GM21390 (cell line): ENCODE data around the gene NR2F2.

Experiments
- ATAC-seq: cut with Tn5 transposase; IDR thresholded peaks from one replicate; pipeline ENCODE4 v1.9.1; 2021; ENCODE audit not compliant: unreplicated experiment

NR2F2 gene

DNA sequence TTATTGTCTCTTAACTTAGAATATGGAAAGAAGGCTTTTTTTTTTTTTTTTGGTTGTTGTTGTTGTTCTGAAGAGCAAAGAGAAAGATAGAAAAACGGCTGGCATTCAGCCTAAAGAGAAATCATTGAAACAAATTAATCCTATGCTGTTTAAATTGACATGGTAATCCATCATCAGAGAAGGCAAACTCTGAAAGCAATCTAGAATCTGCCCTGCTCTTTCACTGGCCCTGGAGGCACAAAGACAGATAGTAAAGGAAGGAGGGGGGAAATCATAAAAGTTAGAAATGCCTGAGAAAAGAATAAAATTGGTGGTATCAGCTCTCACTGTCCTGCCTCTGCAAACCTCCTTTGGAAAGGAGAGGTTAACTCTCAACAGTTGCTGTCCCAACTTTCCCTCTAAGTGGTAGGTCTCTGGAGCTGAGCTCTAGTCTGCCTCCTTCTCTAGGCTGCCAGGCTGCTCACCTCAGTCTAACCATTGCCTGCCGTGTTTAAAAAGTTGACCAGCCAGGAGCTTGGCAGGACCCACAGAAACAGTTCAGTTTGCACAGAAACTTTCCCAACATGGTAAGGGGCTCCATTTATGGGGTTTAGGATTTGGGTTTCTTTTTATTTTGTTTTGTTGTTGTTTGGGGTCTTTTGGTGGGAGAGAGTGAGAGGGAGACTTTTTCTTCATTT, 13.4 kb upstream of the NR2F2 start:
- ATAC-seq, result no peak

DNA sequence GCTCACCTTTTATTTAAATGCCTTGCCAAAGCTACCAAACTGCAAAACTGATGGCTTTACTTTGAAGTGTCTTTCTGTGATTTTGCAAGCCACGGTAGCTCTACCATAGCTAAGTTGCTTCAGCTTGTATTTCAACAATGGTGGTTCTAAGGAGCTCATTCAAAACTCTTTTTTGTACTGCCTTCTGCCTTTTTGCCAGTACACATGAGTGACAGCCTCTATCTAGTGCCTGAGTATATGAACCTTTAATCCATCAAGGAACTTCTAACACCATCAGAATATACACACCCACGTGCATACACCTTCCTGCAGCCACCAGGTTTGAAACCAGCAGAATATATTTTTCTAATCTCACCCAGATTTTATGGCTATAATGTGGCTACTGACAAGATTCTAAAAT, 10.4 kb upstream of the NR2F2 start:
- ATAC-seq, result no peak

DNA sequence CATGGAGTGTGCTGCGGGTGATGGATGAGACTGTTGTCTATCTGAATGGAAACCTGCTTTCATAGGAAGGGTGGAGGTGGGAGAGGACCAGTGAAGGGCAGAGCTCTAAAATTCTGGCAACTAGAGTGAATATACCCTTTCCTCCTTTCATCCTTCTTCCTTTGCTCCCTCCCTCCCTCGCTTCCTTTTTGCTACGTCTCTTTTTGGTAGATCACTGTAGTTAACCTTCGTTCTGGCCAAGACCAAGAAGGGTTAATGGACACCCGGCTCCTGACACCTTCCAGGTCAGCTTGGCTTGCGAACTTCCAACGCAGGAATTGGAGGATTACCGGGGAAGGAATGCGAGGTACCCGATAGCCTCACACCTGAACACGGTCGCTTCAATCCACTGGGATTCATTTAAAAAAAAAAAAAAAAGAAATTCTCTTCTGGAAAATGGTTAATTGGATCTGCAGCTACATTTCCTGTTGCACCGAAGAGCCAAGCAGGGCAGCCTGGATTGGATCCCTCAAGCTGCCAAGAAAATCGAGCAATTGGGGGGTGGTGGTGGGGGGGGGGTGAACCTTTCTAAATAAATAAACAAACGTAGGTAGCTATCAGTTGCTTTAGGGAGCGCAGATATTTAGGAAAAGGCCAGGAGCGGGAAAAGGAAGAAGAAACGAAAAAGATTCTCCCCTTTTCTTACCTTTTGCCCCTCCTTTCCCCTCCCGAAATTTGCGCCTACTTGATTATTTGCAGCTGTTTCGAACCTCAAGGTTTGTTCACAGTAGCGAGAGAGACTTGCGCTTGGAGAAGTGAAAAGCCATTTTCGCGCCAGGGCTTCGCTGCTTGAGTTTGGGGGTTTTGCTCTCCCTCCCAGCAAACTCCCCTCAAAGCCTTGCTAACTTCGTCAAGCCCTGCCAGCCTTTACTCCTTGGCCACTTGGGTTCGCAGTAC, 9.5 kb upstream of the NR2F2 start:
- ATAC-seq, result no peak

DNA sequence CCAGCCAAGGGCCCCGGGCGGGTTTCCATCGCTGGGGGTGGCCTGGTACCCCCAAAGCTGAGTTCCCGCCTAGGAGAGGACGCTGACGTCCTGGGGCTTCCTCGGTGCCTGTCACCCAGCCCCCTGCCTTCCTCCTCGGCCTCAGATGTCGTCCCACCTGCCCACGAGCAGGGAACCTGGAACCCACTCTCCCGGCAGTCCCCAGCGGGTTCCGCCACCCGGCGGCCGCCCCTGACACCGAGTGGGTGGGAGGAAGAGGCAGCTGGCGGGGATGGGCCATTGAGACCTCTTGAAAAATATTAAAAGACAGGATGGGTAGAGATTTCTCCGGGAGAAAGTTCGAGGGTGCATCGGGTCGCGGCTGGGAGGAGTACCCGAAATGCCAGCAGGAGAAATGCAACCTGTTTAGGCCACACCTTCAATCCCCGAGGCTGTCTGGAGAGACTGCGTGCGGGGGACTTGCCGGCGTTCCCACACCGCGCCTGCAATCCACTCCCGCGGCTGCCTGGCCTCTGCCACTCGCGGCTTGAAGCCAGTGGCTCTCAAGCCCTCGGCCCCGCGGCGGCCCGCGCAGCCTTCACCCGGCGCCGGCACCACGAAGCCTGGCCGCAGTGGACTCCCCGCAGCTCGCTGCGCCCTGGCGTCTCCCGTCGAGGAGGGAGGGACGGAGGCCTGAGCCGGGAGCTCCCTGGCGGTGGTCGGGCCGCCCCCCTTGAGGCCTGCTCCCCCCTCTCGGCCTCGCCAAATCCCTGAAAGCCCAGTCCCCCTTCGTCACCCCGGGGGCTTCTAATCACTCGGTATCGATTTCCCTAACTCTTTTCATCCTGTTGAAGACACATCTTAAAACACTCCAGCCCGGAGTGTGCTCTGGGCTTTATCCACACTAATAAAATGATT, 8.6 kb upstream of the NR2F2 start:
- ATAC-seq, result no peak

DNA sequence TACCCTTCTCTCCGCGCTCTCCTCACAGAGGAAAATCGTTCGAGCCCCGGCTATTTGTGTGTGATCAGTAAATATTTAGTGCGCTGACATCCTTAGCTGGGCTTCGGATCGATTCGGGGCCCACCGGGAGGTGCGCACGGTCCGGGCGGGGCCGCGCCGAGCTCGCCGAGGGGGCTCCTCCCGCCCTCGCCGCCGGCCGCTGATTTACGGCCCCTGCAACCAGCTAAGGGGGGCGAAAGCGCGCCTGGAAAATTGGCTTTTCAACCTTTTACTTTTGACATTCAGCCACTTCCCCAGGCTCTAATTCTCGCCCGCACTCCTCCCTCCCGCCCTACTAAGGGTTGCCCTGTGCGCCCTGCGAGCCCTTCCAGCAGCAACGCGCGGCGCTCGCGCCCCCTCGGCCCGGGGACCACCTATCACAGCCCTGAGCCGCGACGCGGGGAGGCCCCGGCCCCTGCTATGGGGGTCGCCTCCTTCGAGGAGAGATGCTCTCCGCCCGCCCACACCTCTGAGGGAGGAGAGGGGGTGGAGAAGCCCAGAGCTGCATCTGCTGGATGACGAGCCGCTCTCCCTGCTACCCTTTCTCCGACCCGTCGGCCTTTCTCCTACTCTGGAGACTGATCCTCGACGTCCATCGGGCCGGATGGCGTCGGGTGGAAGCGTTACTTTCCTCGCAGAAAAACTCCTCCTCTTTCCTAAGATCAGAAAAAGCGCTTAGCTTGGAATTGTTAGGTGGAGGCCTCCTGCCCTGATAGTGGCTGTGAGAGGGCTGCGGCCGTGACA, 7.8 kb upstream of the NR2F2 start:
- ATAC-seq, result no peak

DNA sequence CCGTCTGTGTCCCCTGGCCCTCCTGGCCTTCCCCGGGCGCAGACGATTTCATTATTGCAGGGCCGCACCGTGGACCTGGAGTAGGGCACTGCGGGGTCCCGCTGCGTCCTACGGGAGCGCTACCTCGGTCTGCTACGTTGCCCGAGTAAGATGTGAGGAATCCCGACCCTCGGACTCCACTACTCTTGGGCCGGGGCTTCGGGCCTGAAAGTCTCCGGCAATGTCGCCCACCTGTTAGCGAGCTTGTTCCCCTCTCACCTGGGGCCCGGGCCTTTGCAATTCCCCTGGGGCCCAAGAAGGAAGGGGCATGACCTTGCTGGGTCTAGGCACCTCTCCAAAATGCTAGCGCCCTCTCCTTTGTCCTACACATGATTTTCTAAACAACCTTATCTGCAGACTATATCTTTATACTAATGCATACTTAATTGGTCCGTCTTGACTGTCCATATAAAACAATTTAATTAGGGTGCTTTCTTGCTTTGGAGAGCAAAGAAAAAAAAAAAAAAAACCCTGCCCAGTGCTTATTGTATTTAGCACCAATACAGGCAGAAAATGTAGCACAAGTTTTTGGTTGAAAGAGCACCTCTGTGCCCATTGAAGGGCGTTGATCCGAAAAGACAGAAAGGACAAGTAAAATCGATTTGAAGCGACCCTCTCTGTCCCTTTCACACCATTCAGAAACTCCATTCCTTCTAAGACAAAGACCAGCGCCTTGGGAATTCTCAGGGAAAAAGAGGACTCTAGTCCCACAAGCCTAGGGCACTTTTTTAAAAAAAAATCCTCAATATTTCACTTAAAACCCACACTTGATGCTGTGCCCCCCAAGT, 7.0 kb upstream of the NR2F2 start:
- no peak for ATAC-seq

DNA sequence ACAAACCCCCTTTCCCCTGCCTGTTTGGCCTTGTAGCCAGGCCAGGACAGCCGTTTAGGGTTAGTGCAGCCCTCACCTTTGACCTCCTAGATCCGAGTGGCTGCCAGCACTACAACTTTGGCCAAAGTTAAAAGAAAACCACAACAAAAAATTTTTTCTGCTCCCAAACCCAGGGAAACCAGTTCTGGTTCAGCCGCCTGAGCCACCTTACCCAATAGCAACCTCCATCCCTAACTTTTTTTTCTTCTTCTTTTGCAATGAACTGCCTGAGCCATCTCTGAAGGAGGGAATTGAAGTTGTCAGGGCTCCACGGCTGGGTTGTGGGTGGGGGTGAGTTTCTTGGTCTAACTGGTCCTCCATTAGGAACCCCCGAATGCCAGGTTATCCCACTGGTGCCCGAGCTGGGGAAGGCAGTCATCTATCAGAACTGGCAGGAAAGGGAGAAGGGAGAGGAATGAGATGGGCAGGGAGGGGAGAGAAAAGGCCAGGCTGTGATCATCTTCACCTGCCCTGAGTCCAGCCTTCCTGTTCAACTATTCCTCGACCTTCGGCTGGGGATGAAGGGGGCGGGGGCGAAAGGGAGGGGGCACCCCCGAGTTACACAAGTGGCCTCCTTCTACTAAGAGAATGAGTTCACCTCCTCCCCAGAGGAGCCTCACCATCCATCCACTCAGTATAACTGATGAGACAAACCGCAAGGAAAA, 6.2 kb upstream of the NR2F2 start:
- ATAC-seq, result no peak

DNA sequence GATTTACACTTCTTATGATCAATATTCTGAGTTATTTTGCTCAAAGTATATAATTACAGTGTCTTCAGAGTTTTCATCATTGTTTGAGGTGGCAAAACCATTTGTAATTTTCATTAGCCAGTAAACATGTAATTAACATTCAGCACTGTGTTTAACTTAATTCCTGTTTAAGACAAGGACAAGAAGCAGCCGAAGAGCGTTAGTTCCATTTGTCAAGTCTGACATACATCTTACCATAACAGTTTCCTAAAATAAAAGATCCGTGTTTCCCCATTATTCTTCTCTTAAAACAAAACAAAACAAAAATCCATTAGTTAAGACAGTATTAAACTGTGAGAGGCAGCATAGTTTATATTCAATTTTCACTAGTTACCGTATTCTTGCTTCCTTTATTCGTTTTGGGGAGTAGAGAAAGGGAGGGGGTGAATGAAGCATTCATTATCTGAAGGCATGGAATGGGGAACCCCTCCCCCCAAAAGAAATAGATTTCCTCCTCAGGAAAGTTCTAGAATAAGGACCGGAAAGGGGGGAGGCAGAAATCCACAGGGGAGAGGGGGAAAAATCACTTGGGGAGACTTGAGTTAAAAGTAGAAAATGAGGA, 5.5 kb upstream of the NR2F2 start:
- no peak for ATAC-seq

DNA sequence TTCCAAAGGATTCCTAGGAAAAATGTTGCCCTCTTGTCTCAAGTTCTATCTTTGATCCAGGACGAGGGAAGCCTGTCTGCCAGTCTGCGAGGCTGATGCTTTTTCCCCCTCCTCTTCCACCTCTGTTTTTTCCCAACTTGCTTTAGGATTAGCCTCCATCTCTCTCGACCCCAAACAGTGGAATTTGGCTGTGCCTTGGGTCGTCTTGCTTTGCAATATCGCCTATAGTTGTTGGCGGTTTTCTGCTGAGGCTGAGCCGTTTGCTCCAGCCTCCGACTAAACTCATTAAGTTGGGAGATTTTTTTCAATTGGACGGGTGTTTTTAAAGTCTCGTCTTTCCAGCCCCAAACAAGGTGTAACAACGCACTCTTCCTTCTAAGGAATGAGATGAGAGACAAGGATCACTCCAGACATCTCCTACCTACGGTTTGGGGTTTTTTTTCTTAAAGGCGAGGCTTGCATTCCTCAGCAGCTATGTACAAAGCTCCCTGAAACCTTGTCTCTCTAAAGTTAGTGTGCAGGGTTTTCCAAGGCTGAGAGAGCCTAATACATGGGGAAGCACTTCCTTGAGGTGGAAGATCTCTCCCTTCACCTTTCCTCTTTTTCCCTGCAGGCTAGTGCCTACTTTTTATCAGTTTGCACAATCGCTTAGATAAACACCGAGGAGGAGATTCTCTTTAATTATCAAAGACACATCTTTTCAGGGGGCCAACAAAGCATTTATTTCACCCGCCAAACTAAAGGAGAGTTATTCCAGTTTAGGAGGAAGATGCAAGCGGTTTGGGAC, 4.8 kb upstream of the NR2F2 start:
- no peak for ATAC-seq

DNA sequence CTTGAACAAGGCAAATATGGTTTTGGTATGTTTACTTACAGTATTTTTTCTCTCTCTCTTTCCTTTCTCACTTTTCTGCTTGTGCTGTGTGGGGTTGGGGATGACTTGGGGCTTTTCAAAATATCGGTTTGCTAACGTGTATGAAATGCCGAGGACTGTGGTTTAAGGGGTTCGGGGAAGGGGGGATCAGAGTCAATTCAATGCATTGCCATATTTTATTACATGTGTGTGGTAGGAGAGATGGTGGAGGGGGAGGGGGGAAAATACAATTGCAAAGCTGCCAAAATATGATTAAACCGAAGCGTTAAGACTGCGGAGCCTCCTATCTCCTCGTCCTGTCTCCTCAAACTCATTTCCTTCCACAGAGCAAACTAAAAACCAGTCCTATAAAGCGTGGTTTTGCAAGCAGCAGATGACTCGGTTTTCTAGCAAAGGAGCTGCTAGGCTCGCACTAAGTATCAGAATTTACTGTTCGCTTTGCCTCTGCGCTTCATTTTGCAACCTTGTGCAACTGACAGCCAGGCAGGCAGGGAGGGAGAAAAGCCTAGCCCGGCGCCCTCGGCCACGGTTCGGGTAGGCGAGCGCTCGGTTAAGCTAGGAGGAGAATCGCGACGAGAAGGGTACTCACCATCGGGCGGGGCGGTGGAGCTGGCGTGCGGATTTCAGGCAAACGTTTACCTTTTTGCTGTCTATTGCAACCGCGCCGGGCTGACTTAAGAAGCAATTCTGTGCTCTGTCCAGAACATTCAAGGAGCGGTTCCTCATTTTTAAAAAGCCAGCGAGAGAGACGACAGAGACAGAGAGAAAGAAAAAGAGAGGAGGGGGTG, 4.0 kb upstream of the NR2F2 start:
- ATAC-seq, result no peak

DNA sequence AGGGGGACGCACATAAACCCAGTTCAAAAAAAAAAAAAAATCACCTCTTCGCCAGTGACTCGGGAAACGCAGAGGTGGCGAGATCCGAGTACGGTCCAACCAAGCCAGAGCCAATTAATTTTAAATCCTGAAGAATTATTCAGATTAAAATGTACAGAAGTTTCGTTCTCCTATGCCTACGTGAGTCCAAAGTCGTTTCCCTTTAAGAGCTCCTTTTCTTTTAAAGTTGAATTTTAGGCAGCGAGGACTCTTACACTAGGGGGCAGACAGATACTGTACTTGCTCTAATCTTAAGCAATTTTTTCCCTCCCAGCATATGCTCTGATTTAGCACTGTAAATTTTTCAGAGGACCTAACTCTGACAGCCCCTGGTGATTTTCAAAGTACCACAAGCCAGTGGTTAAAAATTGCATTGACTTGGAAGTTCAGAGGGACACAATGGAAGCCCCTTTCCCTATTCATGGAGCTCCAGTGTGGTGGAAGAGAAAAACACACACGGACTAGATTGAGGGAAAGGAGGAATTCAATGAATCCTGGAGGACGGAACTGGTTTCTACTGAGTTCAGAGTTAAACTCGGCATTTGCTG, 3.3 kb upstream of the NR2F2 start:
- ATAC-seq, result no peak

DNA sequence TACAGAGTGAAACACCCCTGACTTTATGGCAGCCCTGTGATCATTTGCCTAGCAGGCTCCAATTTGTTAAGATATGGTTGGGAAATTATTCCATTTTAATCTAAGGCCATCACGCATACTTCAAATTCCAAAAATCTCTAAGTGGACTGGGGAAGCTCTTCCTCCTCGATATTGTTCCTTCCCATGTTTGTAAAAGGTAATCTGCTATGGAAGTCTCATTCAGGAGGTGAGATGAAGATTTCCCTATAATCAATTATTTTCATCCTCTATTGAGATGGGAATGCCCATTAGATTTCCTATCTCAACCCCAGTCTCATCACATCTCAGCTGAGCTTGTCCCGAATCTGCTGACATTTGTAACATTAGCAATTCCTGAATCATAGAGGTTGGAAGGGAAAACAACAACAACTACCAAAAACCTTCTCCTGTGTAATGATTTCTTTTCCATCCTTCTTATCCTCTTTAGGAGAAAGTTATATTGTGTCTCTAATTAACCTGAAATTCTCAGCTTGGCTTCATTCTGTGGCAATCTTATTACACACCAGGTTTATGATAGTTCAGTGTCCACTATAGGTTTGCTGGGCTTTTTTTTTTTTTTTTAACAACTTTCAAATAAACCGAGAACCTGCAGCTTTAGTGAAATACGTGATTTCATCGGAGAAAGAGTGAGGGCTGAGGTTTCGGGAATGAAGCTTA, 2.2 kb upstream of the NR2F2 start:
- no peak for ATAC-seq

DNA sequence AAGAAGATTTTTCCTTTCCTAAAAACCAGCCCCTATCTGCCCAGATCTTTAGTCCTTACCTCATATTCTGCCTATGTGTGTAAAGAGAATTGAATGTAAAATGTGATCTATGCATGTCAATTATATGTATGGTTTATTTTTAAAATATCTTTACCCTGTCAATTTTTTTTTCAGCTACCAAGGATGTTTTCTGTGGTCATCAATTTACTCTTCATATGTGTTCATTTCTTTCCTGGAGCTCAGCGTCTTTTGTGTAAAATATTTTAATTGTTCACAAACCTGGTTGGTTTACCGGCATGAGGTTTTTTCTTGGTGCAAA, 1.7 kb upstream of the NR2F2 start:
- no peak for ATAC-seq

DNA sequence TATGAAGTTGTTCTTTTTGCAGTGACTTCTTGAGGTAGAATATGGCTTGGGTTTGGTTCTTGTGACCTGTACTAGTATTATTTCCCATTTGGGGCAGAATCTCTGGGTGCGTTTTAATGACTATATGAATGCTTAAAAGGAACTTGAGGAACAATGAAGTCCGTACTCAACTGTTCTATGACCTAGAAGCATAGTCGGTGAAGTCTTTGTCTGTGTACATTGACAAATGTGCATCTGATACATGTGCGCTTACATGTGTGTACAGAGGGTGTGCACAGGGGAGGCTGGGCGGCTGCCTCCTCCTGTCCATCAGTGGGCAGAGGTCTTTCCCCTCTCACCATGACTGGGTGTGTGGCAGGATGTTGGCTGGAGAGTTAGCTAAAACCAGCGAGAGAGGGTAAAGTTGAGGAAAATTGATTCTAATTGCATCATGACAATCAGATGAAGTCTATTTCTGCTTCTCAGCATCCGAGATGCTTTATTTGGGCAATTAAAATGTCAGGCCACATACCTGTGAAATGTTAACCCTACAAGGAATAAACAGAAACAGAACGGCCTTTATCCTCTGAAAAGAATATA, 1.0 kb upstream of the NR2F2 start:
- ATAC-seq, result no peak

DNA sequence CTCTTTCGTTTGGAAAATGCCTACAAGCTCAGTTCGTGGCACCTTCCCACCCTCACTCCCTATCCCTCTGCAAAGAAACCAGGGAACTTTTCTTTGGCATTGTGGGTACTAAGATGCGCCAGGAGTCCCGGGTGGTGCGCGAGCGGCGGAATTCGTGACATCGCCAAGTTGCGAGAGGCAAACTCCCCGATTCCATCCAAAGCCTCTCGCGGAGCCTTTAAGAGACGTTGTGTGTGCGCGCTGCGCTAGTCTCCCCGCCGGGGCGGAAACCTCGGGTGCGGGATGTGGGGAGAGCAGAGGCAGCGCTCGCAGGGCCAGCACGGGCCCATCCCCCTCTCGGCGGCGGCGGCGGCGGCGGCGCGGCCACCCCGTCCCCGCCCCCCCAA, 443 bp upstream of the NR2F2 start:
- ATAC-seq, result no peak
